Stimulated activated CD4-positive, alpha-beta T cell treated with anti-CD3 and anti-CD28 coated beads, TNF-alpha, amount 100 ng/mL, for 4 hours (primary cell): ENCODE data around the gene PCDHB15.
"Not testable (repeated sequence)": the region's sequence is repeated elsewhere in the genome, so short reads cannot be mapped to it uniquely, and the experiment has no call there.

Experiments
- DNase-seq, 3 experiments: peaks; one replicate each; pipeline ENCODE4 v3.0.0-alpha.2; 2020; ENCODE audit warnings: low read depth in 3 of 3

PCDHB15 gene

DNA sequence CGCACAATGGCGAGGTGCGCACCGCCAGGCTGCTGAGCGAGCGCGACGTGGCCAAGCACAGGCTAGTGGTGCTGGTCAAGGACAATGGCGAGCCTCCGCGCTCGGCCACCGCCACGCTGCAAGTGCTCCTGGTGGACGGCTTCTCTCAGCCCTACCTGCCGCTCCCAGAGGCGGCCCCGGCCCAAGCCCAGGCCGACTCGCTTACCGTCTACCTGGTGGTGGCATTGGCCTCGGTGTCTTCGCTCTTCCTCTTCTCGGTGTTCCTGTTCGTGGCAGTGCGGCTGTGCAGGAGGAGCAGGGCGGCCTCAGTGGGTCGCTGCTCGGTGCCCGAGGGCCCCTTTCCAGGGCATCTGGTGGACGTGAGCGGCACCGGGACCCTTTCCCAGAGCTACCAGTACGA, 2.2 kb downstream of the PCDHB15 start:
- DNase-seq: not testable (repeated sequence)

DNA sequence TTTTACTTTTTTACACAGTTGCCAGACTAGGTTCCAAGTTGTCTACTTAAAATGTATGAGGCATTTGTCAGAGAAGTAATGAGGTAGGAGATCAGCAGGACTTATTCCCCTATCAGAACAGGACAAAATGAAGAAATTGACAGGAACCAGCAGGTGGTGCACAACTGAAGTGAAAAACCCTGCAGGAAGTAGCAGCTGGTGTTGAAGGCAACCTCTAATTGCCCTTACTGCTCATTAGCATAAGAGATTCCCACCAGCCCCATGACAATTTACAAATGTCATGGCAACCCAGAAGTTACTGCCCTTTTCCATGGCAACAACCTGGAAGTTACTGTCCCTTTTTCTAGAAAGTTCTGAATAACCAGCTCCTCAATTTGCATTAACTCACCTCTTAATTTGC, 5.4 kb downstream of the PCDHB15 start:
- no peak for DNase-seq

DNA sequence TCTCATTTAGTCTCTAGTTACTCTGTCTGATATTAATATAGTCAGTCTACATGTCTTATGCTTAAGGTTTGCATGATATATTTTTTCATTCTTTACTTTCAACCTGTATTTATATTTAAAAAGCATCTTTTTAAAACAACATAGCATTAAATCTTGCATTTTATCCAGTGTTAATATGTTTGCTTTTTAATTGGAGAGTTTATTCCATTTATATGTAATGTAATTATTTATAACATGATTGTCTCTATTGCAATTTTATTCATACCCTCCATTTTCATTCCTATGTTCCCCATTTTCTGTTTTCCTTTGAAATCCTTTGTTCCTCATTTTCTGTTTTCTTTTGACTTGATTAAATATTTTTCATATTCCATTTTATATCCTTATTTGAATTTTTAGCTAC, 13.3 kb downstream of the PCDHB15 start:
- no peak for DNase-seq

DNA sequence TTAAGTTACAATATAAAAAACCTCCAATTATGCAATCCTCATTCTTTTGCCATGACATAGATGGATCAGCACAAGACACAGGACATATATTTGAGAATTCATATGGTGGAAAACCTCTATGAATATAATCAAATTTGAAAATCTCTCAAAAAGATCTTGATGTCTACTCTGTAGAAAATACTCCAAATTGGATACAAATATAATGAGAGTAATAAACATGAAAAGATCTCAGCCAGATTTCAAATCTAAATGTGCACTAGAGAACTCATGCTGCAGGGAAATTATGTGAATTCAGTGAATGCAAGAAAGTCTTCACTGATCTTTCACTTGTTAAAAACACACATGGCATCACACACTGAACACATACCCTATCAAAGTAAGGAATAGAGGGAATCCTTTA, 13.8 kb downstream of the PCDHB15 start:
- no peak for DNase-seq

DNA sequence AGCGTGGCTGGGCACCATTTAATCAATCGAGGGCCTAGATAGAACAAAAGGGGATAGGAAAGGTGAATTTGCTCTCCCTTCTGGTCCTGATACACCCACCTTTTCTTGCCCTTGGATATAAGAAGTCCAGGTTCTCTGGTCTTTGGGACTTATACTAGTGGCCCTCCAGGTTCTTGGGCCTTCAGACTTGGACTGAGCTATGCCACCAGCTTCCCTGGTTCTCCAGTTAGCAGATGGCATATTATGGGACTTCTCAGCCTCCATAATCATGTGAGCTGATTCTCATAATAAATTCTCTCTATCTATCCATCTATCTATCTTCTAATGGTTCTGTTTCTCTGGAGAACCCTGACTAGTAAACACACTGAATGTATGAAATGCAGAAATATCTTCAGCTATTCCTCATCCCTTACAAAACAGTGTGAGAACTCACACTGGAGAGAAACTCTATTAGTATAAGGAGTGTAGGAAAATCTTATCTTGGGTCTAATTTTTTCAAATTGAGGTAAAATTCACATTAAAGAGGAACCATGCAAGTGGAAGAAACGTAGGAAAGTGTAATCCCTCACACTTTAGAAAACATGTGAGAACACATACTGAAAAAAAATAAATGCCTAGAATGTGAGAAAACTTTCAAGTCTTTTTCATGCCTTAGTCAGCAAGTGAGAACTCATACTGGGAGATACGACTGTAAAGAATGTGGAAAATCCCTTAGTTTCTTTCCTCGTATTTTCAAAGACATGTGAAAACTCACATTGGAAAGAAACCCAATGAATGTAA, 15.5 kb downstream of the PCDHB15 start:
- no peak for DNase-seq

DNA sequence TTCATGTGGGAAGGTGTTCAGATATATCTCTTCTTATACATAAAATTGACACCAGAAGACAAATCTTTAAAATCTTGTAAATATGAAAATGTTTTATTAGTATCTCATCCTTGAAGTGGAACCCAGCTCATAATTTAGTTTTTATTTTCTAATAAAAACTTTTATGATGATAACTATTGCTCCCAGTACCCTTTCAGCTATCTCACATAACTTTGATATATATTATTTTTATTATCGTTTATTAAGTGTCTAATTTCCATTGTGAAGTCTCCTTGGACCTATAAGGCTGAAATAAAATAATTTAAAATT, 16.0 kb downstream of the PCDHB15 start:
- DNase-seq: no peak

DNA sequence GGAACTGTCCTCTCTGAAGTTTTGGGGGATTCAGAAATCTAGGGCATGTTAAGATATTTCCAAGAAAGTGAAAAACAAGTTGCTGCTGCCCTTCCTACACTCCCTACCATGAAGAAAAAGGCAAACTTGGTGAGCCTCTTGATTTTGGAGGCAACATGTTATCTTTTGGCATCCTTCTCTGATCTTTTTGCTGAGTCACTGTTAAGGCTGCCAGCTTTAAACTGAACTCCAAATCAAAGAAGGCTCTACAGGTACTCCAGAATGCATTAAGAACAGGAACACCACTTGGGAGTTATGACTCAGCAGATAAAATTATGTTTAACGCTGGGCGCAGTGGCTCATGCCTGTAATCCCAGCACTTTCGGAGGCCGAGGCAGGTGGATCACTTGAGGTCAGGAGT, 24.0 kb downstream of the PCDHB15 start:
- DNase-seq: no peak

DNA sequence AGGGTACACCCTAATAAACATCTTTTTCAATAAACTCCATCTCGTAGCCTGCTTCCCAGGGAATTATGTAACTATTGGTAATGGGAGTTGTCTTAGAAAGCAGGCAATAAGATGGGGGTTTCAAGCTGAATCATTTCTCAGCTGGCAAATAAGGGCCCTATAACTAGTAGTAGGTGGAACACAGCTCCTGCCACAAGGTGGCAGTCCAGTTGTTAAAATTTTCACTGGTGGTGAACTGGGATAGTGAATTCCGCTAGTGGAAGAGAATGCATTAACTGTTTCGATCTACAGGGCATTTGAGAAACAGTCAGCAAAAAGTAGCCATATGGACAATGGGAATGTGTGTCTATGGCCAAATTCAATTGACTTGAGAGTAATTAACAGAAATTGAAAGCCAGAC, 27.7 kb downstream of the PCDHB15 start:
- no peak for DNase-seq

DNA sequence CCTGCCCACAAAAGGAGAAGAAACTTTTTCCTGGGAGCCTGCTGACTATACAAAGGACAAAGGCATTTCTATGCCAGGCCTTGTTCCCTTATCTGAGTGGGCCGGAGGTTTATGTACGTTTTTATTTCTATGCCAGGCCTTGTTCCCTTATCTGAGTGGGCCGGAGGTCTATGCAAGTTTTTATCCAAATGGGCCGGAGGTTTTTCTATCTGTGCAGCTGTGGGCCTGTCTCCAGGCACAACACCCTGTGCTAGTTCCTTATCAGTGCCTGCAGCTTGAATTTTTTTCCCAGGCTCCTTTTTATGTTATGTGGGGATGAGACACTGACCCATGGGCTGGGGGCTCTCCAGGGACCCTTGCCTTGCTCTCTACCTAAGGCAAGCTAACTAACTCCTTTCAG, 53.2 kb downstream of the PCDHB15 start:
- no peak for DNase-seq
